ENCODE measurements around the gene NCKAP5.
A peak's percentile ranks its signal among the peaks of the same experiment; 100 is the strongest.

NCKAP5 gene

DNA sequence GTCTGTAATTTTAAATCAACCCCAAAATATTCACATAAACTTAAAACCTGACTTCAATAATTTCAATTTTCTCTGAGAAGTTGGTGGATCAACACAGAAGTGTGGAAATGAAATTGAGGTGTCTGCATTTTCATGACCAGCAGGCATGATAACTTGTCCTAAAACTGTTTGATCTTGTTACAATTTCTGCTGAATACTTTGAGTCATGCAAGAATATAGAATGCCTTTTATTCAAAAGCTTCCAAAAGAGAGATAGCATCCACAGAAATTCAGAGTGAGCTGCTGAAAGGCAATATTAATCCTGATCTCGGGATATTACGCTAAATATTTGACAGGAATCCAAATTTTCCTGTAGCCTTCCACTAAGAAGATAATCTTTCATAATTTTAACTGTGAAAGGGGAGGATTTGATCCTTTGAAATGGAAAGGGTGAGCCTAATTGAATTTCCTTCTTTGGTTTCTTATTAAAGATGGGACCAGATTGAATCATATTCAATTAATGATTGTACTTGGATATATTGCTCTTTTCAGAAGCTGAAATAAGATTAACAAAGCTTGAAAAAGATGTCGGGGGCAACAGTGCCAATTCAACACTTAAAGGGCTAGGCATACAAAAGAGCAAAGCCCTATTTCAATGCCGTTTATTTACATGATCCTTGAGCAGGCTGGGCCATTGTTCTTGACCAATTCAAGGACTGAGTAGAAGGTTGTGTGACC is 129.3 kb downstream of the NCKAP5 start:
- no peak overlapping the region for H3K4me2 ChIP-seq (ENCODE audit: low read length, poor library complexity, severe bottlenecking)
- WGBS = 98% methylated on average over 2 of the region's 4 CpGs

DNA sequence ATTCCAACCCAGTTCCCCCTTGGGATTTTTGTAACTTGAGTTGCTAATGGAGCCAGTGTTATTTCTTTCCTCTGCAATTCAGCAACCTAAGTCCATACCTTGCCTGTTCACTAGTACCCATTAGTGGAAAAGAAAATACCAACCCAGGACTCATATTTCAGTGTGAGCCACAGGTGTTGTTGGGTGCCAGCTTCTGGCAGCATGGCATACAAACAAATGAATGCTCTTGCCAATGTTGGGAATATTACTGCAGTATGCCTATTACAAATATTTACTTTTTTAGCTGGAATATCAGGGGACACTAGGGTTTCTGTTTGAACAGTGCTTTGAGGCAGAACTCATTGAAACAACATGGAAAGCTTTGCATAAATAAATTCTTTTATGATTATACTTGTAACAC is 130.2 kb downstream of the NCKAP5 start:
- H2BK12ac ChIP-seq (ENCODE audit: low read length in 2 of 2) = no peak overlapping the region
- no peaks in the 10 kb centered on the region for H3K79me1 ChIP-seq (replicated peaks; ENCODE audit: low read length, poor library complexity, severe bottlenecking)
- no peak overlapping the region for H2BK5ac ChIP-seq (ENCODE audit: low read depth, low read length, poor library complexity, severe bottlenecking)
- H3K4me2 ChIP-seq (ENCODE audit: low read length, poor library complexity, severe bottlenecking) = no peak overlapping the region
- peaks cover 2% of the 10 kb centered on the region for H3K4me1 ChIP-seq (ENCODE audit: control insufficient read depth, insufficient read depth, low read depth, low read length)
- no peak overlapping the region for H4K8ac ChIP-seq (ENCODE audit: low read length)
- no peak overlapping the region for H4K91ac ChIP-seq (ENCODE audit: low read length)
- H2AK5ac ChIP-seq (ENCODE audit: low read length, severe bottlenecking) = no peak overlapping the region
- H3K27me3 ChIP-seq (ENCODE audit: control insufficient read depth in 1 of 2, insufficient read depth in 1 of 2, low read length in 2 of 2) = no peaks in the 10 kb centered on the region
- H2BK120ac ChIP-seq (ENCODE audit: low read depth, low read length) = no peak overlapping the region
- H3K23ac ChIP-seq (ENCODE audit: low read length in 2 of 2) = no peak overlapping the region
- no peaks in the 10 kb centered on the region for H3K36me3 ChIP-seq (ENCODE audit: control insufficient read depth in 1 of 2, insufficient read depth in 2 of 2, low read depth in 1 of 2, low read length in 2 of 2)
- no peak overlapping the region for H2BK15ac ChIP-seq (ENCODE audit: low read depth, poor library complexity, severe bottlenecking)
- H3K9ac ChIP-seq (ENCODE audit: low read length) = no peak overlapping the region
- DNase-seq = no peak
- H3K9me3 ChIP-seq (ENCODE audit: control insufficient read depth, low read length) = no peaks in the 10 kb centered on the region
- H2AFZ ChIP-seq (ENCODE audit: low read depth, low read length) = no peak overlapping the region
- no peak overlapping the region for H3K4me3 ChIP-seq (ENCODE audit: insufficient read depth in 1 of 2, low read depth in 1 of 2, low read length in 2 of 2)
- H3K27ac ChIP-seq (ENCODE audit: low read length, poor library complexity, severe bottlenecking) = no peak overlapping the region
- H3K4ac ChIP-seq (ENCODE audit: low read depth in 1 of 2, low read length in 2 of 2) = no peak overlapping the region
- H3K18ac ChIP-seq (ENCODE audit: low read depth in 1 of 2, low read length in 2 of 2) = no peak overlapping the region
- H3K14ac ChIP-seq (ENCODE audit: low read length in 2 of 2) = no peak overlapping the region

More for the DNA sequence above, 129.3 kb downstream of the NCKAP5 start:
- Histone ChIP-seq H3K27me3 (ENCODE audit: control insufficient read depth in 1 of 2, insufficient read depth in 1 of 2, low read length in 2 of 2) (no peaks in the 10 kb centered on the region), H3K9me3 (ENCODE audit: control insufficient read depth, low read length) (no peaks in the 10 kb centered on the region), H3K9ac (ENCODE audit: low read length) (no peak overlapping the region), H3K4me1 (ENCODE audit: control insufficient read depth, insufficient read depth, low read depth, low read length) (peaks cover 2% of the 10 kb centered on the region), H3K18ac (ENCODE audit: low read depth in 1 of 2, low read length in 2 of 2) (no peak overlapping the region), H3K14ac (ENCODE audit: low read length in 2 of 2) (no peak overlapping the region), H3K23ac (ENCODE audit: low read length in 2 of 2) (no peak overlapping the region), H3K27ac (ENCODE audit: low read length, poor library complexity, severe bottlenecking) (no peak overlapping the region), H3K4me3 (ENCODE audit: insufficient read depth in 1 of 2, low read depth in 1 of 2, low read length in 2 of 2) (no peak overlapping the region), H4K91ac (ENCODE audit: low read length) (no peak overlapping the region), H2AK5ac (ENCODE audit: low read length, severe bottlenecking) (no peak overlapping the region), H2BK15ac (ENCODE audit: low read depth, poor library complexity, severe bottlenecking) (no peak overlapping the region), H3K36me3 (ENCODE audit: control insufficient read depth in 1 of 2, insufficient read depth in 2 of 2, low read depth in 1 of 2, low read length in 2 of 2) (no peaks in the 10 kb centered on the region), H2BK12ac (ENCODE audit: low read length in 2 of 2) (no peak overlapping the region), H2BK120ac (ENCODE audit: low read depth, low read length) (no peak overlapping the region), H2BK5ac (ENCODE audit: low read depth, low read length, poor library complexity, severe bottlenecking) (no peak overlapping the region), H3K79me1 (replicated peaks; ENCODE audit: low read length, poor library complexity, severe bottlenecking) (no peaks in the 10 kb centered on the region), H3K4ac (ENCODE audit: low read depth in 1 of 2, low read length in 2 of 2) (no peak overlapping the region), H4K8ac (ENCODE audit: low read length) (no peak overlapping the region), H2AFZ (ENCODE audit: low read depth, low read length) (no peak overlapping the region)
- DNase-seq = no peak

DNA sequence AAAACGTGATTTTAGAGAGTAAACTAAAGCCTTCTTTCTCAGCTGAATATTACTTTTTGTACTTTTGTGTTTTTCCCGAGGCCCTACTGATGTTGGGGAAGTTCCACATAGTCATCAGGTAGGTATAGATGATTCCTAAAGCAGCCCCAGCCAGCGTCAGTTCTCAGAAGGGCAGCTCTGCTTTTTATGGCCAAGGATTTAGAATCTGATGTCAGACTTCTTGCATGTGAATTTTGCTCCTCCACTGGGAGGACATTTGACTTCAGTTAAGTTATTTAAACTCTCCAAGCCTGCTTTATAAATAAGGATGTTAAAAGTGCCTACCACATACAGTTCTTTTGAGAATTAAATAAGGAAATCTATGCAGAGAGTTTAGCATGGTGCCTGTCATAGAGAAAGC is 130.8 kb downstream of the NCKAP5 start:
- no peak for DNase-seq
- Histone ChIP-seq H4K8ac (ENCODE audit: low read length) (no peak overlapping the region), H2BK120ac (ENCODE audit: low read depth, low read length) (no peak overlapping the region), H4K91ac (ENCODE audit: low read length) (no peak overlapping the region), H3K4me1 (ENCODE audit: control insufficient read depth, insufficient read depth, low read depth, low read length) (peaks cover 2% of the 10 kb centered on the region), H3K18ac (ENCODE audit: low read depth in 1 of 2, low read length in 2 of 2) (no peak overlapping the region), H3K14ac (ENCODE audit: low read length in 2 of 2) (no peak overlapping the region), H3K4me3 (ENCODE audit: insufficient read depth in 1 of 2, low read depth in 1 of 2, low read length in 2 of 2) (no peak overlapping the region), H3K9ac (ENCODE audit: low read length) (no peak overlapping the region), H3K4ac (ENCODE audit: low read depth in 1 of 2, low read length in 2 of 2) (no peak overlapping the region), H3K9me3 (ENCODE audit: control insufficient read depth, low read length) (no peaks in the 10 kb centered on the region), H3K23ac (ENCODE audit: low read length in 2 of 2) (no peak overlapping the region), H3K79me1 (replicated peaks; ENCODE audit: low read length, poor library complexity, severe bottlenecking) (peaks cover under 1% of the 10 kb centered on the region), H3K27ac (ENCODE audit: low read length, poor library complexity, severe bottlenecking) (no peak overlapping the region), H3K27me3 (ENCODE audit: control insufficient read depth in 1 of 2, insufficient read depth in 1 of 2, low read length in 2 of 2) (no peaks in the 10 kb centered on the region), H3K36me3 (ENCODE audit: control insufficient read depth in 1 of 2, insufficient read depth in 2 of 2, low read depth in 1 of 2, low read length in 2 of 2) (no peaks in the 10 kb centered on the region), H2AFZ (ENCODE audit: low read depth, low read length) (no peak overlapping the region), H2BK12ac (ENCODE audit: low read length in 2 of 2) (no peak overlapping the region), H2BK15ac (ENCODE audit: low read depth, poor library complexity, severe bottlenecking) (no peak overlapping the region), H2AK5ac (ENCODE audit: low read length, severe bottlenecking) (no peak overlapping the region), H3K4me2 (ENCODE audit: low read length, poor library complexity, severe bottlenecking) (no peak overlapping the region), H2BK5ac (ENCODE audit: low read depth, low read length, poor library complexity, severe bottlenecking) (no peak overlapping the region)
- 39% methylated on average over 2 of the region's 3 CpGs for WGBS

DNA sequence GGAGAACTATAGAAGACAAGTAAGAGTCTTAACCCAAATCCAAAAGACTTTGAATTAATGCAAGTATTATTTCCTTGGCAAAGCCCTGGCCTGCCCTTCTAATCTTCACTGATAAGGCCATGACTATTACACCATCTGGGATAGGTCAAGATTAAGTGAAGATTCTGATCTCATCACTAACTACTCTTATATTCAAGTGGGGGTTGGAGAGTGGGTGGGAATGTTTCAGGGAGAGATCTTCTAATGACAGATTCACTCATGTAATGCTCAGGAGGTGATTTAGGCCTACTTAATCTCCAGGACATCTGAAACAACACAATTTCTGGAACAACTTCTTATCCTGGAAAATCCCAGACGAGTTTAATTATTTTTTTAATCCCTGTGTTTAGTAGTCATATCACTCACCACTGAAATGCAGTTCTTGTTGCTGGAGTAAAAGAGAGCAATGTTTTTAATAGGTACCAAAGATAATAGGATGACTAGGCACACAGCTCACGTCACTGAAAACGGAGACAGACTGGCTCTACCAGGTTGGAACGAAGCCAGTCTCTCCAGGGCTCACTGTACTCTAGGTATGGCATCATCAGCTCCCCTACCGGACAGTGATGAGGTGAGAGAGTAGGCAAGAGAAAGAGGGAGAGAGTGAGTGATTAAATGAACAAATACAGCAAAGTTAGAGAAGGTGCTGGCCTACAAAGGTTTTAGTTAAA is 133.1 kb downstream of the NCKAP5 start:
- H3K18ac ChIP-seq (ENCODE audit: low read depth in 1 of 2, low read length in 2 of 2) = no peak overlapping the region

More for the DNA sequence above, 133.1 kb downstream of the NCKAP5 start:
- no peak for DNase-seq
- Histone ChIP-seq H2BK12ac (ENCODE audit: low read length in 2 of 2) (no peak overlapping the region), H3K14ac (ENCODE audit: low read length in 2 of 2) (no peak overlapping the region), H2BK5ac (ENCODE audit: low read depth, low read length, poor library complexity, severe bottlenecking) (no peak overlapping the region), H3K9me3 (ENCODE audit: control insufficient read depth, low read length) (no peaks in the 10 kb centered on the region), H3K79me1 (replicated peaks; ENCODE audit: low read length, poor library complexity, severe bottlenecking) (peaks cover 2% of the 10 kb centered on the region), H3K23ac (ENCODE audit: low read length in 2 of 2) (no peak overlapping the region), H3K27me3 (ENCODE audit: control insufficient read depth in 1 of 2, insufficient read depth in 1 of 2, low read length in 2 of 2) (no peaks in the 10 kb centered on the region), H2AK5ac (ENCODE audit: low read length, severe bottlenecking) (no peak overlapping the region), H4K91ac (ENCODE audit: low read length) (no peak overlapping the region), H4K8ac (ENCODE audit: low read length) (no peak overlapping the region), H3K4me2 (ENCODE audit: low read length, poor library complexity, severe bottlenecking) (no peak overlapping the region), H2BK120ac (ENCODE audit: low read depth, low read length) (no peak overlapping the region), H3K4ac (ENCODE audit: low read depth in 1 of 2, low read length in 2 of 2) (no peak overlapping the region), H3K36me3 (ENCODE audit: control insufficient read depth in 1 of 2, insufficient read depth in 2 of 2, low read depth in 1 of 2, low read length in 2 of 2) (no peaks in the 10 kb centered on the region), H3K9ac (ENCODE audit: low read length) (no peak overlapping the region), H3K27ac (ENCODE audit: low read length, poor library complexity, severe bottlenecking) (peak overlapping the region; percentile 17), H3K4me3 (ENCODE audit: insufficient read depth in 1 of 2, low read depth in 1 of 2, low read length in 2 of 2) (no peak overlapping the region), H3K4me1 (ENCODE audit: control insufficient read depth, insufficient read depth, low read depth, low read length) (peaks cover 2% of the 10 kb centered on the region), H2AFZ (ENCODE audit: low read depth, low read length) (no peak overlapping the region), H2BK15ac (ENCODE audit: low read depth, poor library complexity, severe bottlenecking) (no peak overlapping the region)
- WGBS = 68% methylated on average over 5 of the region's 5 CpGs
